NCI-H2227 treated with DMSO at 0.1 percent for 48 hours (cell line): Measurements from ENCODE around the gene NAA38.

Experiments
- DNase-seq: peaks from one replicate; lab custom pipeline; 2025; lab: John Stamatoyannopoulos, UW

The NAA38 gene

GRCh38 chr17:7856811-7857712 lies at the start of gene NAA38:
Gene NAA38 (minus strand): TSS chr17:7857559. CDS start chr17:7857463, 96 bp downstream.
- peak; percentile 96 for DNase-seq

- peak; percentile 38 for DNase-seq
Observed at GRCh38 chr17:7903154-7904103, 46.1 kb upstream of the NAA38 start.

GRCh38 chr17:7897773-7898172 lies 40.4 kb upstream of the NAA38 start:
- peak; percentile 8 for DNase-seq

- DNase-seq, result no peak
Observed at GRCh38 chr17:7897090-7897489, 39.7 kb upstream of the NAA38 start.

GRCh38 chr17:7894866-7895265 lies 37.5 kb upstream of the NAA38 start:
- no peak for DNase-seq

- DNase-seq, result no peak
Observed at GRCh38 chr17:7894226-7894625, 36.9 kb upstream of the NAA38 start.

- DNase-seq, result no peak
Observed at GRCh38 chr17:7893187-7893880, 36.0 kb upstream of the NAA38 start.

- DNase-seq, result peak; percentile 66
Observed at GRCh38 chr17:7889166-7889955, 32.0 kb upstream of the NAA38 start.

- DNase-seq, result no peak
Observed at GRCh38 chr17:7888184-7888920, 31.0 kb upstream of the NAA38 start, which contains the start of gene CHD3. Gene CHD3 (plus strand): TSS chr17:7888789. CDS start chr17:7889001, 212 bp downstream.

GRCh38 chr17:7887482-7888183 lies 30.3 kb upstream of the NAA38 start:
- DNase-seq, result peak; percentile 95

GRCh38 chr17:7887038-7887481 lies 29.7 kb upstream of the NAA38 start:
- DNase-seq, result no peak

- peak; percentile 80 for DNase-seq
Observed at GRCh38 chr17:7886227-7887037, 29.1 kb upstream of the NAA38 start.

GRCh38 chr17:7885367-7886226 lies 28.2 kb upstream of the NAA38 start:
- DNase-seq, result no peak

GRCh38 chr17:7884581-7885366 lies 27.4 kb upstream of the NAA38 start:
- no peak for DNase-seq

GRCh38 chr17:7883781-7884386 lies 26.5 kb upstream of the NAA38 start:
- peak; percentile 20 for DNase-seq

GRCh38 chr17:7882629-7883028 lies 25.3 kb upstream of the NAA38 start:
- DNase-seq, result no peak

GRCh38 chr17:7882068-7882467 lies 24.7 kb upstream of the NAA38 start:
- no peak for DNase-seq
